Hematopoietic multipotent progenitor cell treated with erythropoietin and hydrocortisone succinate and interleukin-3 and kit ligand, for 8 days (in vitro differentiated cells): ENCODE data around the gene FBXO27.

ENCODE experiments used
- DNase-seq: peaks from one replicate; pipeline ENCODE4 v3.0.0-alpha.2; 2015

FBXO27 gene

DNA sequence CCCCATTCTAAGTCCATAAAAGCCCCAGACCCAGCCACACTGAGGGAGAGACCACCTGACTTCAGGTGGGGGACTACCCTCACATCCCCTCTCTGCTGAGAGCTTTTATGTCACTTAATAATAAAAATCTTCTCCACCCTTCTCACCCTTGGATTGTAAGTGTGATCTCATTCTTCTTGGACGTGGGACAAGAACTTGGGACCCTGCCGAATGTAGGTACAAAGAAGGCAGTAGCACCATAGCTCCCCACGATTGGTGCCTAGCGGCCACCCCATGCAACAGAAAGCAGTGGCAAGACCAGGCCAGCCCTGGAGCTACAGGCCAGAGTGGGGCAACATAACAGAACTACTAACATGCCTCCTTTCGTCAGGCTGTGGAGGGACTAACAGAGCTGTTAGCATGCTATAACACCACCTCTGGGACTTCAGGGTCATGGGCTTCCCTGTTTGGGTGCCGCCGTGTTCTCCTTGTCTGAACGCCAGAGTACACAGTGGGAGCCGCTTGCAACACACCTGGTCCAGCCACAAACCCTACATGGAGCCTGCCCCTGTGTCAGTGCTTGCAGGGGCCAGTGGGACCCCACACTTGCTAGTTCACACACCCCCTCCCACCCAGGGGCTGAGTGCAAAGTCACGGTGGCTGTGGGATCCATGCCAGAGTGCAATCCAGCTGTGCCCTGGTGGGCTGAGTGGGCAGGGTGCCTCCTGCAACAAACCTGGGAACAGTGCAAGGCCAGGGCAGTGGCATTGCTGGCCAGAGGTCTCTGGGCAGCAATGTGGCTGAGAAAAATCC, 51.6 kb downstream of the FBXO27 start:
- no peak for DNase-seq

DNA sequence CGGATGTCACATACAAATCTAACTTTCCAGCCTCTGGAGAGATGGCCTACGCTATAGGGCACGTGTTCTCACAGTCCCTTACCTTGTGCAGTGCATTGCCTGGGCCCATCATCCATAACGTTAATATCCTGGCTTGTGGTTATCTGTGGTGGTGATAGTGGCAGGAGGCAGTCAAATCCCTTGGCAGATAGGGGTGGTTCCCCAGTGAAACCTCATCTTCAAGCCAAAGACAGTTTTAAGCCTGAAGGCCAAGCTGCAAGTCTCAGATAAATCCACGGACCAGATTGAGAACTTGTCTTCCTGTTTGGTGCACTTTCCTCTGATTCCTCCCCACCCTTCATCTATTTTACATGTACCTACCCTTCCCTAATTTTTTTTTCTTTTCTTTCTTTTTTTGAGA, 52.5 kb downstream of the FBXO27 start:
- DNase-seq: peak; percentile 61

DNA sequence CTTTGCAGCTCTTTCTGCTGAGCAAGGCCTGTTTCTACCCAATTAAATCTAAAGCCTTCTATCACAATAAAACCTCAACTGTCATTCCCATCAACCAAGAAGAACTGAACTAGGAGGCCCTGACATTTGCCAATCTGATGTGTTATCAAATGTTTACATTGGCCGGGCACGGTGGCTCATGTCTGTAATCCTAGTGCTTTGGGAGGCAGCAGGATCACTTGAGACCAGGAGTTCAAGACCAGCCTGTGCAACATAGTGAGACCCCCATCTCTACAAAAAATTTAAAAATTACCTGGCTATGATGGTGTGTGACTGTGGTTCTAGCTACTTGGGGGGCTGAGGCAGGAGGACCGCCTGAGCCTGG, 54.0 kb downstream of the FBXO27 start:
- no peak for DNase-seq

DNA sequence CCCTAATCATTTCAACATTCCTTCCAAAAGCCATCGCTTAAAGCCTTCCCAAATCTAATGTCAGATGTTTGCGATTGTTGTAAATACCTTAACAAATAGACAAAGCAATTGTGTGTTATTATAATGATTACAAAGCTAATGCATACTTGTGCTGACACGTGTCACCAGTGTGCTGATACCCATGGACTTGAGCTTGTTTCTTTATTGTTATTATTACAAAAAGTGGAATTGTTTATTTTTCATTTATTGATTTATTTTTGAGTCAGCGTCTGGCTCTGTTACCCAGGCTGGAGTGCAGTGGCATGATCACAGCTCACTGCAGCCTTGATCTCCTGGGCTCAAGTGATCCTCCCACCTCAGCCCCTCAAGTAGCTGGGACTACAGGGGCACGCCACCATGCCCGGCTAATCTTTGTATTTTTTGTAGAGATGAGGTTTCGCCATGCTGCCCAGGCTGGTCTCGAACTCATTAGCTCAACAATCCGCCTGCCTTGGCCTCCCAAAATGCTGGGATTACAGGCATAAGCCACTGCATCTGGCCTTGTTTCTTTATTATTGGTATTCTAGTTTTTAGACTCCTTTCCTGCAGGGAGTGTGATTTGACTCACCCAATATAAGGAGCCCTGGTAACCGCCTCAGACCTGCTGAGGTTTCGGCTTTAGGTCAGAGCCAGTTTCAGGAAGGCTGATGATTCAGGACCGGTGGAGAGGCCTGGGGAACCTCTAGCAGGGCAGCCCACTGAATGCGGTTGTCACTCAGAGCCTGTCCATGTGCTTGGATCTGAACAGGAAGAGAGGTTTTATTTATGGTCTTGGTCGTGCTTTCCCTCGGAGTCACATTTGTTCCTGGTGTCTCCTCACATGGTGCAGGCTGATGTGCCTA, 54.7 kb downstream of the FBXO27 start:
- no peak for DNase-seq

DNA sequence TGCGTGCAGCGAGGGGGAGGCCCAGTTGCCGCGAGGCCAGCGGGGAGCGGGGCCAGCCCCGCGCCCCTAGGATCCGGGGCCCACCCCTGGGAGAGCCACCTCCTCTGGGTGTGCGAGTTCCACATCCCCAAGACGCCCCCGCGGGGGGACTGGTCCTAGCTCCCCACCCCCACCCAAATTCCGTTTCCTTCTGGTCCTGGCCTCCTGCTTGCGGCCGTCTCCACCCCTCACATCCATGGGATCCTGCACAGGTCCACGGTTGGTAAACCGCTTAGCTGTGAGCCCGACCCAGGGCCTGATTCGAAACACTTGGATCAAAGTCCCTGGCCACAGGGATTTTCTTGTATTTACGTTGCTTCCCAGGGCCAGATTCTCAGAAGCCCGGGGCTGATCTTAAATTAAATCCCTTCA, 56.5 kb downstream of the FBXO27 start:
- DNase-seq: no peak

DNA sequence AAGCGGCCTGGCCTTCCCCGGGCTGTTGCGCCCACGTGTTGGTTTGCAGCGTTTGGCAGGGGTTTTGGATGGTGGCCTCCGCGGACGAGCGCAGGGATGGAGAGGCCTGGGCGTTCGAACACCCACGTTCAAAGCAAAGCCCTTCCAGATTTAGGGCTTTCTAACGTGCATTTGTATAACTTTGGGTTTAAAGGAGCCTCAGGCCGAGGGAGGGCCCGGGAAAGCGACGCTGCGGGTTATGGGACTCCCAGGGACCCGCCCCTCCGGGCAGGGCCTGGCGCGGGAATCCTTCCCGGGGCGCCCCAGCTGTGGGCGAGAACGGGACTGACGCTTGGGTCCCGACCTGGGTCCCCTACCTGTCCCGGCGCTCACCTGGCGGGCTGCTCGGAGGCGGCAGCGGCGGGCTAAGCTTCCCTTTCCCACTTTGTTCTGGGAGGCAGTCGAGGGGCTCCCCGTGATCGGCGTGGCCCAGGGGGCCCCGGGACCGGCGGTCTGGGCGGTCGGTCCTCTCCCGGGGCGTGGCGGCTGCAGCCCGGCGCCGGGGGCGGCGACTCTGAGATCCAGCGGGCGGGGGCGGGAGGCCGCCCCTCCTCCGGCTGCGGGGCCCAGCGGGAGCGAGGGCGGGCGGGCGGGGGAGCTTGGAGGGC, 57.0 kb downstream of the FBXO27 start, which contains the start of gene FBXO17:
Gene FBXO17, minus strand, starts transcription at position 529 of the 647 bp plus-strand sequence. CDS start 25,423 bp downstream, outside the sequence.
- DNase-seq: no peak

DNA sequence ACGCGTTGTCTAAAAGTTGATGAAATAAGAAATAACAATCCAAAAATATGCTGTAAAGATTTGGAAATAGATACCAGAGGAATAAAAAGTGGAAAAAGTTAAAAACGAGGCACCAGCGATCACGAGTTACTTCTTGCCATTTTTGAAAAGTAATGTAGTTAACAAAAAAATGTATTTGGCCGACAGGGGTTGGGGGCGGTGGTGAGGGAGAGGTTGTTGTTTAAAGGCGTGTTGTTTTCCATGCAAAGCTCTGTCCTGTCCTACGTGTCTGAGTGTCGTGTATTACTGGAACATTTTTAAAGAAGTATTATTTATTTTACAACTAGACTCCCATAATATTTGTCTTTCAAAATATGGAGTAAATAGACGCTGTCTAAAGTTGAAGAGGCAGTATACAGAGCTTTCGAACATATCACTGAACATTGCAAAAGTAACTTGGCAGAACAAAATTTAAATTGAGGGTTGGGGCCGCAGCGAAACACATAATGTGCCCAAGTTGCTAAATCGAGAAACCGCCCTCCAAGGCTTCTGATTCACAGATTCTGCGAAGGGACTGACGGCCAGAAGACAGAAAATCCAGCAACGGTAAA, 57.6 kb downstream of the FBXO27 start:
- DNase-seq: no peak
